HG02840 (cell line): ENCODE data around the gene PRKN.
"Not testable (repeated sequence)": the region's sequence is repeated elsewhere in the genome, so short reads cannot be mapped to it uniquely, and the experiment has no call there.

ENCODE experiments used
- ATAC-seq: cut with Tn5 transposase; IDR thresholded peaks from one replicate; pipeline ENCODE4 v1.9.1; 2021; ENCODE audit warnings: mild to moderate bottlenecking, moderate library complexity, moderate number of reproducible peaks; ENCODE audit not compliant: unreplicated experiment, low FRiP score

Gene PRKN

GRCh38 chr6:162546905-162547304 lies 180.7 kb downstream of the PRKN start:
- ATAC-seq, result no peak

GRCh38 chr6:162543221-162543620 lies 184.3 kb downstream of the PRKN start:
- ATAC-seq, result no peak

- ATAC-seq, result no peak
Observed at GRCh38 chr6:162541019-162541601, 186.5 kb downstream of the PRKN start.

GRCh38 chr6:162539321-162539720 lies 188.2 kb downstream of the PRKN start:
- no peak for ATAC-seq

- ATAC-seq, result no peak
Observed at GRCh38 chr6:162538643-162539064, 188.9 kb downstream of the PRKN start.

GRCh38 chr6:162533009-162533400 lies 194.6 kb downstream of the PRKN start:
- ATAC-seq, result no peak

- no peak for ATAC-seq
Observed at GRCh38 chr6:162532283-162533008, 195.1 kb downstream of the PRKN start.

GRCh38 chr6:162531391-162531790 lies 196.2 kb downstream of the PRKN start:
- ATAC-seq, result not testable (repeated sequence)

- no peak for ATAC-seq
Observed at GRCh38 chr6:162528538-162528937, 199.0 kb downstream of the PRKN start.

GRCh38 chr6:162526960-162527359 lies 200.6 kb downstream of the PRKN start:
- no peak for ATAC-seq

- ATAC-seq, result no peak
Observed at GRCh38 chr6:162525181-162525580, 202.4 kb downstream of the PRKN start.

GRCh38 chr6:162512744-162513143 lies 214.8 kb downstream of the PRKN start:
- no peak for ATAC-seq

- no peak for ATAC-seq
Observed at GRCh38 chr6:162497389-162497788, 230.2 kb downstream of the PRKN start.

GRCh38 chr6:162493917-162494316 lies 233.6 kb downstream of the PRKN start:
- ATAC-seq, result no peak

GRCh38 chr6:162491637-162492036 lies 235.9 kb downstream of the PRKN start:
- no peak for ATAC-seq

- no peak for ATAC-seq
Observed at GRCh38 chr6:162489101-162489976, 238.2 kb downstream of the PRKN start.

GRCh38 chr6:162488444-162488843 lies 239.1 kb downstream of the PRKN start:
- ATAC-seq, result no peak

- ATAC-seq, result no peak
Observed at GRCh38 chr6:162485464-162485863, 242.1 kb downstream of the PRKN start.

- no peak for ATAC-seq
Observed at GRCh38 chr6:162481938-162482337, 245.6 kb downstream of the PRKN start.

- ATAC-seq, result no peak
Observed at GRCh38 chr6:162481320-162481719, 246.2 kb downstream of the PRKN start.

GRCh38 chr6:162478192-162478671 lies 249.3 kb downstream of the PRKN start:
- no peak for ATAC-seq
